Activated CD4-positive, alpha-beta T cell treated with anti-CD3 and anti-CD28 coated beads for 36 hours (primary cell): ENCODE data around the gene UPF3B. TPM values are rescaled to one million over a fixed set of nuclear protein-coding genes. Genes with fewer than 3 reads are reported as not detected.
"Not testable (repeated sequence)": the region's sequence is repeated elsewhere in the genome, so short reads cannot be mapped to it uniquely, and the experiment has no call there.

Source experiments
- ATAC-seq: fragments of 200-7000 bp; cut with Tn5 transposase; one replicate; pipeline ENCODE4 v1.10.0; 2021; ENCODE audit warnings: mild to moderate bottlenecking, moderate library complexity
- CTCF ChIA-PET: fragments of 350-600 bp; sonication (Branson Sonifier 250); formaldehyde crosslinking; loops from one replicate; lab custom pipeline; 2021; ENCODE audit warnings: antibody characterized with exemption; lab: Charles Lee
- POLR2A ChIA-PET: fragments of 350-600 bp; sonication (Branson Sonifier 250); formaldehyde crosslinking; loops from one replicate; lab custom pipeline; 2021; ENCODE audit warnings: antibody characterized with exemption, inconsistent platforms; lab: Charles Lee
- DNase-seq: peaks from one replicate; pipeline ENCODE4 v3.0.0-alpha.2; 2020
- H3K27ac Mint-ChIP-seq: one replicate; pipeline ENCODE4 v1.8.0; 2021; ENCODE audit warnings: mixed read lengths
- H3K27me3 Mint-ChIP-seq: one replicate; pipeline ENCODE4 v1.8.0; 2021; ENCODE audit warnings: mixed read lengths
- H3K36me3 Mint-ChIP-seq: one replicate; pipeline ENCODE4 v1.8.0; 2021; ENCODE audit warnings: low read depth, mixed read lengths
- H3K4me1 Mint-ChIP-seq: one replicate; pipeline ENCODE4 v1.8.0; 2021; ENCODE audit warnings: mixed read lengths
- H3K4me3 Mint-ChIP-seq: one replicate; pipeline ENCODE4 v1.8.0; 2021; ENCODE audit warnings: mild to moderate bottlenecking, moderate library complexity, mixed read lengths
- H3K9me3 Mint-ChIP-seq: one replicate; pipeline ENCODE4 v1.8.0; 2021; ENCODE audit warnings: low read depth, mixed read lengths
- intact Hi-C, 2 experiments: fragments of 100-400 bp; cut with DNase I in 1 of 2; cut with micrococcal nuclease in 1 of 2; formaldehyde crosslinking; loops; one replicate each; pipeline versions ENCODE4 v1.14.2 to v1.15.1; 2022 to 2024; cut with DNase I, micrococcal nuclease
- total RNA-seq, 2 experiments: library from RNA; stranded (reverse); gene quantifications; one replicate each; pipeline ENCODE4 v1.2.3, GENCODE V29; 2021

UPF3B gene, protein sequence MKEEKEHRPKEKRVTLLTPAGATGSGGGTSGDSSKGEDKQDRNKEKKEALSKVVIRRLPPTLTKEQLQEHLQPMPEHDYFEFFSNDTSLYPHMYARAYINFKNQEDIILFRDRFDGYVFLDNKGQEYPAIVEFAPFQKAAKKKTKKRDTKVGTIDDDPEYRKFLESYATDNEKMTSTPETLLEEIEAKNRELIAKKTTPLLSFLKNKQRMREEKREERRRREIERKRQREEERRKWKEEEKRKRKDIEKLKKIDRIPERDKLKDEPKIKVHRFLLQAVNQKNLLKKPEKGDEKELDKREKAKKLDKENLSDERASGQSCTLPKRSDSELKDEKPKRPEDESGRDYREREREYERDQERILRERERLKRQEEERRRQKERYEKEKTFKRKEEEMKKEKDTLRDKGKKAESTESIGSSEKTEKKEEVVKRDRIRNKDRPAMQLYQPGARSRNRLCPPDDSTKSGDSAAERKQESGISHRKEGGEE
- total RNA-seq = 10 to 100 TPM; 18.1 to 21.3 TPM

DNA sequence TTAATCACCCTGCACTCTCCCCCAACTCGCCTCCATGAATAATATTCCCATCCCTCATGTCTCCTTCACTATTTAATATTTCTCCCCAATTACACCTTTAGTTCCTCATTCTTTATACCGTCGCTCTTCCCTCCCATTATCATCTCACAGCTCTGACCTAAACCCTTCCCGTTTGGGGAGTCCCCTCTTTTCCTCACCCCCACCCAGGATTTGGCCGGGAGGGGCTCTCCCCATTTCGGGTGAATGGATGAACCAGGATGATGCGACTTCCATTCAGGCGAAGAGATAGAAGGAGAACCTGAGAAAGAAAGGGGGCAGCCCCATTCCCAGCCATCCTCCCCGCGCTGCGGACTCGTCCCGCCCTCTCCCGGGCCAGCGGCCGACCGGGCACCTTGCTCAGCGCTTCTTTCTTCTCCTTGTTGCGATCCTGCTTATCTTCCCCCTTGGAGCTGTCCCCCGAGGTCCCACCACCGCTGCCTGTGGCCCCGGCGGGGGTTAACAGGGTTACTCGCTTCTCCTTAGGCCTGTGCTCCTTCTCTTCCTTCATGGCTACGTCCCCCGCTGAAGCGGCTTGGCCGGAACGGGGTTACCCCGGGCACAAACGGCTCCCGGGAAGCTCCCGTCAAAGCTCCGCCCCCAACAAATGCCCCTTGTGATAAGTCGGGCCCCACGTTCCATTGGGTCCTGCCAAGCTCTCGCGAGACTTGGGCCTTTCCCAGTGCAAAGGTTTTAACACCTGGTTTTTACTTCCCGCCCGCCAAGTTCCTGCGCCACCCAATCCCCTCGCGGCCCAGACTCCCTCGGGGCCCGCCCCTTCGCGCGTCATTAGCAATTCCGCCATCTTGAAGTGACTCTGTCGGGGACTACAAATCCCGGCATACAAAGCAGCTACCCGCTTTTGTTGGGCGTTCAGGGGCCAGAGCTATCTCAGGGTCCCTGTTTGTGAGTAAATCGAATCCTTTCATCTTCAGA, at the start of gene UPF3B:
UPF3B (minus strand) TSS at position 582 of the 972 bp plus-strand sequence; CDS start at position 547, 35 bp downstream.
- Mint-ChIP-seq H3K27me3 (no peaks in the 10 kb centered on the region), H3K9me3 (no peaks in the 10 kb centered on the region), H3K36me3 (peaks cover 12% of the 10 kb centered on the region), H3K4me1 (peaks cover 4% of the 10 kb centered on the region), H3K4me3 (peak within 1 kb of the TSS; percentile 84), H3K27ac (peak within 1 kb of the TSS; percentile 93)
- ChIA-PET CTCF (interaction anchor here (0.6 to 1.3 kb wide), 5 partner anchors 16 to 281 kb away, joined by 3 to 13 read pairs (median 5); partner anchors contain the start of genes NDUFA1, RNF113A and RPL39), POLR2A (interaction anchor here (0.5 to 1.5 kb wide), 9 partner anchors 18 to 1330 kb away, joined by 3 to 26 read pairs (median 4); partner anchors contain the start of genes NDUFA1, RNF113A and RPL39)
- DNase-seq (peak; percentile 96), ATAC-seq (peak; percentile 98)
- intact Hi-C loops = loop anchor here (1.0 kb wide), 3 partner anchors 19 to 91 kb away; partner anchors contain the start of genes NDUFA1 (in 2 of the 2), RNF113A (in 2 of the 2), RPL39 (in 2 of the 2) and NKAP (in 1 of the 2)

DNA sequence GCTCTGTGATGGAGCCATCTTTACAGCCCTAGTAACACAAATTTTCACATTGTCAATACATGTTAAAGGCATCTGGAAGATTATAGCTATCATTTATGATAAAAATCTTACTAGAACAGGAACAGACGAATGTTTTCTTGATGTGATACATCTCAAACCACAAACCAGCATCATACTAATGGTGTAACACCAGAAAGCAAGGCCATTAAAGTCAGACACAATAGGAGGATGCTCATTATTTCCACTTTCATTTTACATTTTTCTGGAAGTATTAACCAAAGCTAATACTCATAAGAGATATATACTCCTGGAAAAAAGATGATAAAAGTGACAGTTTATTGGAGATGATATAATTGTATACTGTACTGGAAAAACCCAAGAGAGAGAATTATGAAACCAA, 48.2 kb upstream of the UPF3B start:
- H3K27ac Mint-ChIP-seq = no peak overlapping the region
- no peaks in the 10 kb centered on the region for H3K4me1 Mint-ChIP-seq
- ATAC-seq = no peak
- POLR2A ChIA-PET = no interaction called here
- no peak for DNase-seq
- H3K36me3 Mint-ChIP-seq = no peaks in the 10 kb centered on the region
- intact Hi-C loops = loop anchor here (1.0 to 10.0 kb wide), 3 partner anchors 22 to 234 kb away; no protein-coding TSS in a partner anchor
- no peaks in the 10 kb centered on the region for H3K9me3 Mint-ChIP-seq
- no peak overlapping the region for H3K4me3 Mint-ChIP-seq
- no peaks in the 10 kb centered on the region for H3K27me3 Mint-ChIP-seq
- CTCF ChIA-PET = interaction anchor here (0.5 to 1.5 kb wide), 8 partner anchors 11 to 413 kb away, joined by 3 to 6 read pairs (median 4); no protein-coding TSS in a partner anchor

DNA sequence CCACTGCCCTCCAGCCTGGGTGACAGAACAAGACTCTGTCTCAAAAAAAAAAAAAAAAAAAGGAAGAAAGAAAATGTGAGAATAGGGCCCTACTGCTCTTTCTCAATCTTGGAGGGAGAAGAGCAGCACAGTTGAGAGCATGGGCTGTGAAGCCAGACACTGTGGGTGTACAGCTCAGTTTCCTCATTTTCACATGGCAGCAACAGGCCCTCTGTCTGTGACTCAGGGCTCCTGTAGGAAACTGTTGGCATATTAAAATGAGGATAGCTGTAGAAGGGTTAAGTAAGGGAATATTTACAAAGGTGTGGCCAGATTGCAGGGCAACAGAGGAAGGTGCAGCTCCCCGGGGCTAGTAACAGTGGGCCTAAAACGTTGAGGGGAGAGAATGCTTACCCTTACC, 46.4 kb upstream of the UPF3B start:
- DNase-seq (no peak), ATAC-seq (no peak)
- no peaks in the 10 kb centered on the region for H3K27me3 Mint-ChIP-seq
- no peak overlapping the region for H3K4me3 Mint-ChIP-seq
- POLR2A ChIA-PET = no interaction called here
- H3K27ac Mint-ChIP-seq = no peak overlapping the region
- H3K9me3 Mint-ChIP-seq = no peaks in the 10 kb centered on the region
- CTCF ChIA-PET = no interaction called here
- intact Hi-C loops = no loop called here
- no peaks in the 10 kb centered on the region for H3K4me1 Mint-ChIP-seq
- H3K36me3 Mint-ChIP-seq = no peaks in the 10 kb centered on the region

DNA sequence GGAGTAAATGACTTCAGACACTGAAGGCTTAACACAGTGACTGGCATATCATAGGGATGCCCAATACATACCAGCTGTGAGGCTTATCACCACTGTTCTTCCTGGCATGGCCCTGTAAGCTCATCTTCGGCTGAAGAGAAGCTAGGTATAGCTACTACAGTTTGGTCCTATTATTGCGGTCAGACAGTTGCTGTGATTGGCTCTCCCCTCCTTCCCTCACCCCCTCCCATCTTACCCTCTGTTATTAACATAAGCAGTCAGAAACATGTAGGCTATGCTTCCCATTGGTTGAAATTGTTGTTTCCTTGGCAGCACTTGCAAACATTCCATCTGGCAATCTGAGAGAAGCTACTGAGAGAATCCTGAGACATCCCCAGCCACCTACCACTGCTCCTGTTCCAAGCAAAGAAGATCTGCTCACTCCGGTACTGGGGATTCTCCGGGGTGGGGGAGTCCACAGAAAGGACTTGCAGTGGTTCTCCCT, 43.1 kb upstream of the UPF3B start, which contains the start of gene AKAP14:
AKAP14 (plus strand) TSS at position 51 of the 484 bp plus-strand sequence. CDS start 7,331 bp downstream, outside the sequence.
- Mint-ChIP-seq H3K27me3 (no peaks in the 10 kb centered on the region), H3K4me1 (no peaks in the 10 kb centered on the region), H3K36me3 (no peaks in the 10 kb centered on the region), H3K27ac (no peak within 1 kb of the TSS), H3K4me3 (no peak within 1 kb of the TSS), H3K9me3 (no peaks in the 10 kb centered on the region)
- intact Hi-C loops = no loop called here
- CTCF ChIA-PET = interaction anchor here (1.2 kb wide), 1 partner anchor 8 kb away, joined by 5 read pairs; no protein-coding TSS in a partner anchor
- DNase-seq (no peak), ATAC-seq (no peak)
- POLR2A ChIA-PET = no interaction called here

DNA sequence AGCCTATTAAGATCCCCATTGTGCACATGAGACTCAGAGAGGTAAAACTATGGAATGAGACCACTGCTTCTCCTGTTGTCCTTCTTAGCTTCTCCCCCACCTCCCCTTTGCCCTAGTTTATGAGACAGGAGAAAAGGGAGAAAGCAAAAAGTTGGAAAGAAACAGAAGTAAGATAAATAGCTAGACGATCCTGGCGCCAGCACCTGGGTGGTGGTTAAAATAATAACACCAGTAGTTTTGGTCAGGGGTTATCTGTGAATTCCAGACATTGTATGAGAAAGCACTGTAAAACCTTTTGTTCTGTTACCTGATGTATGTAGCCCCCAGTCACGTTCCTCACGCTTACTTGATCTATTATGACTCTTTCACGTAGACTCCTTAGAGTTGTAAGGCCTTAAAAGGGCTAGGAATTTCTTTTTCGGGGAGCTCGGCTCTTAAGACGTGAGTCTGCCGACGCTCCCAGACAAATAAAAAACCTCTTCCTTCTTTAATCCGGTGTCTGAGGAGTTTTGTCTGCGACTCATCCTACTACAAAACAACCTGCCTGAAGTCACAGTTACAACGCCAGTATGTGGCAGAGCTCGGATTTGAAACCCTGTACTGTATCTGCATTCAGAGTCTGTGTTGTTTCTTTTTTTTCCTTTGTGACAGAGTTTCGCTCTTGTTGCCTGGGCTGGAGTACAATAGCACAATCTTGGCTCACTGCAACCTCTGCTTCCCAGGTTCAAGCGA, 39.4 kb upstream of the UPF3B start:
- H3K4me1 Mint-ChIP-seq, H3K36me3 Mint-ChIP-seq, H3K4me3 Mint-ChIP-seq, POLR2A ChIA-PET, intact Hi-C loops, ATAC-seq, H3K27me3 Mint-ChIP-seq, DNase-seq, H3K9me3 Mint-ChIP-seq, H3K27ac Mint-ChIP-seq, CTCF ChIA-PET: not testable (repeated sequence)

DNA sequence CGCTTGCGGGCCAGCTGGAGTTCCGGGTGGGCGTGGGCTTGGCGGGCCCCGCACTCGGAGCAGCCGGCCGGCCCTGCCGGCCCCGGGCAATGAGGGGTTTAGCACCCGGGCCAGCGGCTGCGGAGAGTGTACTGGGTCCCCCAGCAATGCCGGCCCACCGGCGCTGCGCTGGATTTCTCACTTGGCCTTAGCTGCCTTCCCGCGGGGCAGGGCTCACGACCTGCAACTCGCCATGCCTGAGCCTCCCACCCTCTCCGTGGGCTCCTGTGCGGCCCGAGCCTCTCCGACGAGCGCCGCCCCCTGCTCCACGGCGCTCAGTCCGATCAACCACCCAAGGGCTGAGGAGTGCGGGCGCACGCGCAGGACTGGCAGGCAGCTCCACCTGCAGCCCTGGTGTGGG, 37.9 kb upstream of the UPF3B start:
- H3K27me3 Mint-ChIP-seq, DNase-seq, H3K4me1 Mint-ChIP-seq, ATAC-seq, H3K27ac Mint-ChIP-seq, H3K36me3 Mint-ChIP-seq, POLR2A ChIA-PET, intact Hi-C loops, H3K4me3 Mint-ChIP-seq, H3K9me3 Mint-ChIP-seq: not testable (repeated sequence)
- CTCF ChIA-PET = interaction anchor here (0.6 kb wide), 1 partner anchor 56 kb away, joined by 3 read pairs; no protein-coding TSS in a partner anchor

DNA sequence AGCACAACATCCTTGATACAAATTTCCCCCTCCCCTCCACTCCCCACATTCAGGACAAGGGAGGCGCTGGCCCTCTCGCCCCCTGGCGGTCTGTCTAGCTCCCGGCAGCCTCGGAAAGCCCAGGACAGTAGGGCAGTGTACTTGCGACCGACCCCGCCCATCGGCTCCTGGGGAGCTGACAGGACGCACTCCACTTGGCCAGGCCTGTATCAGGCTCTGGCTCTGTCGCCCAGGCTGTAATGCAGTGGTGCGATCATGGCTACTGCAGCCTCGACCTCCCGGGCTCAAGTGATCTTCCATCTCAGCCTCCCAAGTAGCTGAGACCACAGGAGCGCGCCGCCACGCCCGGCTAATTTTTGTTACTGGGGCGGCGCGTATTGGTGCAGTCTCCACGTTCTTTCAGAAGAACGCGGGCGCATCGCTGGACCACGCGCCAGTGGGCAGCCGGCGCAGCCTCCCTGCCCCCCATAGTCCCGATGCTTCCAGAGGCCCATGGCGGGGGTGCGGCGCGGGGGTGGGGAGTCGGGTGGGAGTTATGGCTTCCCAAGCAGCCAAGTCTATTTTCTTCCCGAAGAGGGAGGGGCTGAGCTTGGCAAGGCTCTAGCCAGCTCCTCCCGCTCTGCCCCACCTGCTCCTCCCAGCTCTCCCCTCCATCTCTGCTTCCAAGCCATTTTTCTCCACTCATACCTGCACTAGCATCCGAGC, 35.1 kb upstream of the UPF3B start:
- Mint-ChIP-seq H3K9me3 (no peaks in the 10 kb centered on the region), H3K36me3 (no peaks in the 10 kb centered on the region), H3K27ac (no peak overlapping the region), H3K27me3 (no peaks in the 10 kb centered on the region), H3K4me3 (no peak overlapping the region), H3K4me1 (peaks cover 6% of the 10 kb centered on the region)
- peak; percentile 75 for DNase-seq
- ChIA-PET POLR2A (interaction anchor here (0.6 to 1.4 kb wide), 3 partner anchors 35 to 96 kb away, joined by 3 to 8 read pairs (median 4); partner anchors contain the start of gene RPL39), CTCF (interaction anchor here (0.5 to 1.3 kb wide), 10 partner anchors 8 to 1426 kb away, joined by 3 to 5 read pairs (median 4); partner anchors contain the start of gene AKAP14)
- ATAC-seq = peak; percentile 92
- intact Hi-C loops = no loop called here

DNA sequence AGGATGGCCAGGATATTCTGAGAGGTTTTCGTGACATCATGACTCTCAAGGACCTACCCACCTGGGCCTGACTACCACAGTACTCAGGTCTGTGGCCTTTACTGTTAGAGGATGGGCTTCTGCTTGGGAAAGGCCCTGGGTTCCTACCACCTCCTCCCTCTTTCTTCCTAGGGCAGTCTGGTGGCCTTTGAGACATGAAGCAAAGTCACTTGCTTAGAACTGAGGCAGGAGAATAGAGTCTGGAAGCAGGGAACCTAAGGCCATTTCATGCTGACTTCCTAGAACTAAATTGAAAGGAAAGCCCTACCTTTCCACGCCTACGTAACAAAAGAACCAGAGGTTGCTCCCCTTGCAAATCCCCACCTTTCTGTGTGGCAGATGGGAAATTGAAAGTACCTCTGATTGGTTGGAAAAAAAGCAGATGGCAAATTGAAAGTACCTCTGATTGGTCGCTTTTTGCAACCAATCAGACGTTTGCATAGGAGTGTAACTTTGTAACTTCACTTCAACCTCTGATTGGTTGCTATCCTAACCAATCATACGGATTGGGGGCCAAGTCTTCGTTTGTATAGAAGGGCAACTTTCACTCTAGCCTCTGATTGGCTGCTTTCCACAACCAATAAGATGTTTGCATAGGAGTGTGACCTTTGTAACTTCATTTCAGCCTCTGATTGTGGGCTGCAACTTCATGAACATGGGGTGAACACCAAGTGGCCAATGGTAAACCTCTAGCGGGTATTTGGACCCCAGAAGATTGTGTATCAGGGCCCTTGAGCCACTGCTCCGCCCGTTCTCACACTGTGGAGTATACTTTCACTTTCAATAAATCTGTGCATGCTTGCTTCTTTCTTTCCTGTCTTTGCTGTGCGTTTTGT, 33.0 kb upstream of the UPF3B start:
- H3K36me3 Mint-ChIP-seq = no peaks in the 10 kb centered on the region
- ChIA-PET CTCF (no interaction called here), POLR2A (no interaction called here)
- H3K27me3 Mint-ChIP-seq = no peaks in the 10 kb centered on the region
- intact Hi-C loops = no loop called here
- ATAC-seq (peak; percentile 64), DNase-seq (peak; percentile 9)
- H3K27ac Mint-ChIP-seq = no peak overlapping the region
- H3K4me1 Mint-ChIP-seq = peaks cover 6% of the 10 kb centered on the region
- no peak overlapping the region for H3K4me3 Mint-ChIP-seq
- no peaks in the 10 kb centered on the region for H3K9me3 Mint-ChIP-seq
